ENCODE measurements around the gene NPPB.

Gene NPPB

GRCh38 chr1:11880911-11881748 lies 22.4 kb upstream of the NPPB start:
- DNase-seq, result peak; percentile 64

DNA sequence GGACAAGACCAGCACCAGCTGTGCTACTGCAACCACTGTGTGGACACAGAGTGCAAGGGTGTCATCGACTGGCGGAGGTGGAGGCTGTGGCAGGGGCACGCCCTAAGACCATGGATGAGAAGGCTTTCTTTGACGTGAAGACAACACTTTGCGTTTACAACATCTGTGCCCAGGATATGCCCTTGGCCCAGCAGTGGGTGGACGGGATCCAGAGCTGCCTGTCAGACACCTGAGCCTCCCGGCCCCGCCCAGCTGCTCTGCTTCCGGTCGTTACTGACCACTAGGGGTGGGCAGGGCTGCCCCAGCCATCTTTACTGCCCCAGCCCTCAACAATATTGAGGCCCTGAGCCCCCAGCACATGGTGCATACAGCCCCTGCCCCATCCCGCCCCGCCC lies 21.4 kb upstream of the NPPB start:
- DNase-seq, result no peak

DNA sequence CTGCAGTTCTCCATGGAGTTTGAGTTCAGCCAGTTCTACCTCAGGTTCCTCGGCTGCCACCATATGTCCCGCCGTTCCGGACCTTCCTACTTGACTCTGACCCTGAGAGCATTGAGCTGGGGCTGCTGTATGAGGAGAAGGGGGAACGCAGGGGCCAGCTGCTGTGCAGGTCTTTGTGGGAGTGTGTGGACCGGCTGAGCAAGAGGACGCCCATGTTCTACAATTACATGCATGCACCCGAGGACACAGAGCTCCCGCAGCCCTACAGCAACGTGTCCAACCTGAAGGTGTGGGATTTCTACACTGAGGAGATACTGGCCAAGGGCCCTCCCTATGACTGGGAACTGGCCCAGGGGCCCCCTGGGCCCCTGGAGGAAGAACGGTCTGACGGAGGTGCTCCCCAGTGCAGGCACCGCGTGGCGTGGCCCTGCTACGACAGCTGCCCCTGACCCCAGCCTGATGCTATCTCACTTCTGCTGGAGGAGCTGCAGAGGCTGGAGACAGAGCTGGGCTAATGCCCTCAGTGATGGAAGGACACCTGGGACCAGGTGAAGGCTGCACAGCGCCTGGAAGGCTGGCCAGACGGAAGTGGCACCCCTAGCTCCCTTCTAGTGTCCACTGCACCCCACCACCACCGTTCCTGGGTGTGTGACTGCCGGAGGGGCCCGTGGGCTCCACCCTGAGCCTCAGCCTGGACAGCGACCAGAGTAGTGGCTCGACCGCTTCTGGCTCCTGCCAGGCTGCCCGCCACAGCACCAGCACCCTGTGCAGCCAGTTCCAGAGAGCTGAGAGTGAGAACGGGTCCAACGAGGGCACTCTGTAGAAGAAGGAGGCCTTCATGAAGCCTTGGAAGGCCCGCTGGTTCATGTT lies 20.8 kb upstream of the NPPB start:
- DNase-seq, result no peak

DNA sequence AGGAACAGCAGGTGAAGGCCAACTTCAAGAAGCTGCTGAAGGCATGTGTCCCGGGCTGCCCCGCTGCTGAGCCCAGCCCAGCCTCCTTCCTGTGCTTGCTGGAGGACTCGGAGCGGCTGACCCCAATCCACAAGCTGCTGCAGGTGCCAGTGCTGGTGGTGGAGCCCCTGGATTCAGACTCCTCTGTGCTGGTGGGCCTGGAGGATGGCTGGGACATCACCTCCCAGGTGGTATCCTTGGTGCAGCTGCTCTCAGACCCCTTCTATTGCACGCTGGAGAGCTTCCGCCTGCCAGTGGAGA lies 20.1 kb upstream of the NPPB start:
- DNase-seq, result no peak

DNA sequence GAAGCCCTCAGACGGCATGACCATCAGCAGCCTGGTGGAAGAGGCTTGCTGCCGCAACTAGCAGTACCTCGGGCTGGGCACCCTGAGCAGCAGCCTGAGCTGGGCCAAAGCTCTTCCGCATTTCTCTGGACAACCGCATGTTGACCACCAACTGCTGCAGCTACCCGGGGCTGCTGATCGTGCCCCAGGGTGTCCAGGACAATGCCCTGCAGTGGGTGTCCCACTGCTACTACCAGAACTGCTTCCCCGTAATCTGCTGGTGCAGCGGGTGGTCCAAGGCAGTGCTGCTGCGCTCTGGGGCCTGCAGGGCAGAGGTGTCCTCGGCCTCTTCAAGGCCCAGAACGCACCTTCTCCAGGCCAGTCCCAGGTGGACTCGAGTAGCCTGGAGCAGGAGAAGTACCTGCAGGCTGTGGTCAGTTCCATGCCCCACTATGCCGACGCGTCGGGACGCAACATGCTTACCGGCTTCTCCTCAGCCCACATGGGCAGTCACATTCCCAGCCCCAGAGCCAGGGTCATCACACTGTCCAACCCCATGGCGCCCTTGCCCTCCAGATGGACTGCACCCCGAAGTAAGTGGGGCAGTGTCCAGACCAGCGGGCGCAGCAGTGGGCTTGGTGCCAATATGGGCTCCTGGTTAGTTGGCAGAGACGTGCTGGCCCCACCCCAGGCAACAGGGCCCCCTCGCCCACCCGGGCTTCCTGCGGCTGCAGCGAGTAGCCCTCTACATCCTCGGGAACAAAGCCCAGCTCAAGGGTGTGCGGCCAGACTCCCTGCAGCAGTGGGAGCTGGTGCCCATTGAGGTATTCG lies 19.5 kb upstream of the NPPB start:
- no peak for DNase-seq

- no peak for DNase-seq
Observed at GRCh38 chr1:11877074-11877473, 18.3 kb upstream of the NPPB start.

DNA sequence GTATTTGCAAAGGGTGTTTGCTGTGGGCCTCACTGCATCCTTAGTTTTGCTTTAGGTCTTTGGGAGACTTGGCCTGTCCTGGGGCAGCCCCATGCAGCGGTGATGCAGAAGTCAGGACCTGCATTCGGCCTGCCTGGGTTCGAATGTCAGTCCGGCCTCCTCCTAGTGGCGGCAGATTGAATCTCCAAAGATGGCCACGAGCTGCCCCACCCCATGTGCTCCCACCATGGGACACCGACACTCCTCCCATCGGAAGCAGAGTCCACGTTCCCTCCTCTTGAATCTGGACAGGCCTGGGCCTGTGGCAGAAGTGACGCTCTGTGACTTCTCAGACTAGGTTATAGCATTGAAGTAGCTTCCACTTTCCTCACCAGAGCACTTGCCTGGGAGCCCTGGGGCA lies 16.3 kb upstream of the NPPB start:
- DNase-seq, result no peak

DNA sequence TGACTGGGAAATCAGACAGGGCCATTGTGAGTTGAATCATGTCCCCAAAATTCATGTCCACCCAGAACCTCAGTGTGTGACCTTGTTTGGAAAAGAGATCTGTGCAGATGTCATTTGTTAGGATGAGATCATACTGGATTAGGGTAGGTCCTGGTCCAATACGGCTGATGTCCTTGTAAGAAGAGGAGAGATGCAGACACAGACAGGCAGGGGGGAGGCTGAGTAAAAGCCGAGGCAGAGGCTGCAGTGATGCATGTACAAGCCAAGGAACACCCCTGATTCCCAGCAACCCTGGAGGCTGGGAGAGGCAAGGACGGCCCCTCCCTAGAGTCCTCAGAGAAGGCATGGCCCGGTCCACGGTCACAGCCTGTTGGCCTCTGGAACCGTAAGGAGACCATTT lies 15.9 kb upstream of the NPPB start:
- DNase-seq, result no peak

- no peak for DNase-seq
Observed at GRCh38 chr1:11874258-11874562, 15.5 kb upstream of the NPPB start.

DNA sequence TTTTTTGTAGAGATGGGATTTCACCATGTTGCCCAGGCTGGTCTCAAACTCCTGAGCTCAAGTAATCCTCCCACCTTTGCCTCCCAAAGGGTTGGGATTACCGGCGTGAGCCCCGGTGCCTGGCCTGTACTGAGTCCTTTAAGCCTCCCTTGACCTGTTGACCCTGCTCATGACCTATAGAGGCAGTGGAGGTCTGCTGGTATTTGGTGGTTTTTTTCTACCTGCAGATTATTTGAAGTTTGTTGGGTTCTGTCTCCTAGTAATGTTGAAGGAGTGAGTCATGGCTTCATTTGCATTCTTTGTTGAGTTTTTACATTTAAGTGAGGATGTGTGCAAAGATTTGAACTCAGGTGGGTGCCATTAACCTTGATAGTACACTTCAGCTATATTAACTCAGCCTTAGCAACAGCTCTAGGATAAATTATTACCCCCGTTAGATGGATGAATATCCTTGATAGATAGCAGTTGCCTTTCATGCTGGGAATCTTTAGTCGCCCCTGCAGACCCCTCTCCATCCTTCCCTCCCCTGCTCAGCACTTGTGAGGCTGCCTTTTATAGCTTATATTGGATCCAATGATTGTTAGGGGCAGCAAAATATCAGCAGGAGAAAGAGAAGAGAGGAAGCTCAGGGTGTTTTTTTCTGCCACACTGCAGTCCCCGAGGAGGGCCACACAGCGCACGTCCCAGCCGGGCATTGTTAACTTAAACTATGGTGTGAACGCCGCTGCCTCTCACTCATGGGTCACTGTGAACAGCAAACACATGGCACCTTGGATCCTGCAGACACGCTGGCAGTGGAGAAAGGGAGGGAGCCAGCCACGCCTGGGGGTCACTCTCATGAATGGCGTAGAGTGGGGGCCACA lies 14.9 kb upstream of the NPPB start:
- DNase-seq, result no peak

DNA sequence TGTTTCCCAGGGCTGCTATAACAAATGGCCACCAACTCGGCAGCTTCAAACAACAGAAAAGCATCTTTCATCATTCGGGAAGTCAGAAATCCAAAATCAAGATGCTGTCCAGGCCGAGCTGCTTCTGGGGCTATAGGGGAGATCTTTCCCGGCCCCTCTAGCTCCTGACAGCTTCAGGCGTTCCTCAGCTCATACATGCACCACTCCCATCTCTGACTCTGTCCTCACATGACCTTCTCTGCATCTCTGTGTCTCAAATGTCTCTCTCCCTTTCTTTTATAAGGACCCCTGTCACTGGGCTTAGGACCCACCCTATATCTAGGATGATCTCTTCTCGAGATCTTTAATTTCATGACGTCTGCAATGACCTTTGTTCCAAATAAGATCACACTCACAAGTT lies 13.8 kb upstream of the NPPB start:
- DNase-seq, result no peak

GRCh38 chr1:11869650-11870207 lies 11.0 kb upstream of the NPPB start:
- DNase-seq, result no peak

DNA sequence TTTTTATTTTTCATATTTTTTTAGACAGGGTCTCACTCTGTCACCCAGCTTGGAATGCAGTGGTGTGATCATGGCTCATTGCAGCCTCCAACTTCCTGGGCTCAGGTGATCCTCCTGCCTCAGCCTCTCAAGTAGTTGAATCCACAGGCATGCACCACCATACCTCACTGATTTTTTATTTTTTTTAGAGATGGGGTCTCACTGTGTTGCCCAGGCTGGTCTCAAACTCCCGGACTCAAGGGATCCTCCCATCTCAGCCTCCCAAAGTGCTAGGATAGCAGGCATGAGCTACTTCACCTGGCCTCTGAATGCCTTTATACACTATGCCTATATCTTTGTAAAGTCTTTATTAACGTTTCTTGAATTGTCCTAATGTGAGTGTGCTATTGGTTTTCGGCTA lies 10.4 kb upstream of the NPPB start:
- DNase-seq, result no peak

GRCh38 chr1:11868331-11868980 lies 9.7 kb upstream of the NPPB start:
- no peak for DNase-seq

GRCh38 chr1:11862890-11863289 lies 4.1 kb upstream of the NPPB start:
- DNase-seq, result no peak

- no peak for DNase-seq
Observed at GRCh38 chr1:11860587-11860986, 1.8 kb upstream of the NPPB start.

GRCh38 chr1:11860083-11860482 lies 1.3 kb upstream of the NPPB start:
- DNase-seq, result no peak

DNA sequence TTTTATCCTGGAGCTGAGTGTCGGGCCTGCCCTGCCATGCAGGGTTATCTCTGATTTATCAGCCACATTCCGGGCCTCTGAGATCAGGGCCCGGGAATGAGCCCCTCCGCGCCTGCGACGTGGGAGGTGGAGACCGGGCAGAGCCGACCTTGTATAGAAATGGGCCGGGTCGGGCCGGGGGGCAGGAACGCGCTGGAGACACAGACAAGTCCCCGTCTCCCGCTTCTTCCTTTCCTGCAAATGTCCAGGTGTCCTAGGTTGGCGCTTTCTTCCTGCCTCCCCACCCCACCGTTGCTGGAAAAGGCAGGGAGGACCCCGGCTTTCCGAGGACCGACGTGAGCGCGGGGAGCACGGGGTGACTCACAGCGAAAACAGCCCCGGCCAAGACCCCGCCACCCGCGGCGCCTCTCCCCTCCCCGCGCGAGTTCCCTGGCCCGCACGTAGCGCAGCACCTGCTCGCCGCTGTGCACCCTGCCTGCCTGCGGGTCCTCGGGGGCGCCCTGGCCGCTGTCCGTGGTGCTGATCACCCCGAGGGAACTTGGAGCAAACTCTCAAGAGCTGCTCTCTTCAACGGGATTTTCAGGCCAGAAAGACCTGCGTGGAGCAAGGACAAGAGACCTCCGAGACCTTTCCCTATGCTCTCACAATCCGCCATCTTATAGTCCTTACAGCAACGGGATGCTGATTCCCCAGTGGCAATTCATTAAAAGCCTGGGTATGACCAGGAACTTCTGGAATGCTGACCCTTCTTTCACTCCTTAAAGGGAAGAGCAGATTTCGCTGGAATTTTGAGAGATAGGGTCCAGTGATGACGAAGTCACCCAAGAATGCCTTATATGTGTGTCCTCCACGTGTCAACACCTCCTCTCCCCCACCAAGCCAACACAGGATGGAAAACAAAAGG lies 475 bp upstream of the NPPB start:
- no peak for DNase-seq

DNA sequence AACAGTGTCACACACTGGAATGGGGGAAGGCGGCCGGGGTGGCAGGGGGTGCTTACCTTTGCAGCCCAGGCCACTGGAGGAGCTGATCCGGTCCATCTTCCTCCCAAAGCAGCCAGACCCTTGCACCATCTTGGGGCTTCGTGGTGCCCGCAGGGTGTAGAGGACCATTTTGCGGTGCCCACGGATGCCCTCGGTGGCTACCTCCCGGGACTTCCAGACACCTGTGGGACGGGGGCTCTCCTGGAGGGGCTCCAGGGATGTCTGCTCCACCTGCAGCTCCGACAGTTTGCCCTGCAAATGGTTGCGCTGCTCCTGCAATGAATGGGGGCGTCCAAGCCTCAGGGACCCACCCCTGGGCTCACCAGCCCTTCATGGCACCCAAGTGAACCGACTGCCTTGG lies 587 bp downstream of the NPPB start:
- DNase-seq, result no peak

GRCh38 chr1:11857164-11857851 lies 1.4 kb downstream of the NPPB start:
- DNase-seq, result no peak

All from NCI-H510A (cell line).